A549 treated with AZD2906 at 1 μM for 4 hours (cell line): Measurements from ENCODE around the gene DGKQ. TPM values are rescaled to one million over a fixed set of nuclear protein-coding genes. Genes with fewer than 3 reads are reported as not detected.

Experiments used
- total RNA-seq: library from RNA; stranded (reverse); fragments of 200-300 nt; extraction: Qiagen RNA extraction; gene quantifications from 5 replicates; pipeline ENCODE4 v1.2.3, GENCODE V29; 2022

DGKQ gene, protein sequence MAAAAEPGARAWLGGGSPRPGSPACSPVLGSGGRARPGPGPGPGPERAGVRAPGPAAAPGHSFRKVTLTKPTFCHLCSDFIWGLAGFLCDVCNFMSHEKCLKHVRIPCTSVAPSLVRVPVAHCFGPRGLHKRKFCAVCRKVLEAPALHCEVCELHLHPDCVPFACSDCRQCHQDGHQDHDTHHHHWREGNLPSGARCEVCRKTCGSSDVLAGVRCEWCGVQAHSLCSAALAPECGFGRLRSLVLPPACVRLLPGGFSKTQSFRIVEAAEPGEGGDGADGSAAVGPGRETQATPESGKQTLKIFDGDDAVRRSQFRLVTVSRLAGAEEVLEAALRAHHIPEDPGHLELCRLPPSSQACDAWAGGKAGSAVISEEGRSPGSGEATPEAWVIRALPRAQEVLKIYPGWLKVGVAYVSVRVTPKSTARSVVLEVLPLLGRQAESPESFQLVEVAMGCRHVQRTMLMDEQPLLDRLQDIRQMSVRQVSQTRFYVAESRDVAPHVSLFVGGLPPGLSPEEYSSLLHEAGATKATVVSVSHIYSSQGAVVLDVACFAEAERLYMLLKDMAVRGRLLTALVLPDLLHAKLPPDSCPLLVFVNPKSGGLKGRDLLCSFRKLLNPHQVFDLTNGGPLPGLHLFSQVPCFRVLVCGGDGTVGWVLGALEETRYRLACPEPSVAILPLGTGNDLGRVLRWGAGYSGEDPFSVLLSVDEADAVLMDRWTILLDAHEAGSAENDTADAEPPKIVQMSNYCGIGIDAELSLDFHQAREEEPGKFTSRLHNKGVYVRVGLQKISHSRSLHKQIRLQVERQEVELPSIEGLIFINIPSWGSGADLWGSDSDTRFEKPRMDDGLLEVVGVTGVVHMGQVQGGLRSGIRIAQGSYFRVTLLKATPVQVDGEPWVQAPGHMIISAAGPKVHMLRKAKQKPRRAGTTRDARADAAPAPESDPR
- total RNA-seq, result 4.8 to 9.1 TPM (median 7.5 TPM) in 5 replicates

DNA sequence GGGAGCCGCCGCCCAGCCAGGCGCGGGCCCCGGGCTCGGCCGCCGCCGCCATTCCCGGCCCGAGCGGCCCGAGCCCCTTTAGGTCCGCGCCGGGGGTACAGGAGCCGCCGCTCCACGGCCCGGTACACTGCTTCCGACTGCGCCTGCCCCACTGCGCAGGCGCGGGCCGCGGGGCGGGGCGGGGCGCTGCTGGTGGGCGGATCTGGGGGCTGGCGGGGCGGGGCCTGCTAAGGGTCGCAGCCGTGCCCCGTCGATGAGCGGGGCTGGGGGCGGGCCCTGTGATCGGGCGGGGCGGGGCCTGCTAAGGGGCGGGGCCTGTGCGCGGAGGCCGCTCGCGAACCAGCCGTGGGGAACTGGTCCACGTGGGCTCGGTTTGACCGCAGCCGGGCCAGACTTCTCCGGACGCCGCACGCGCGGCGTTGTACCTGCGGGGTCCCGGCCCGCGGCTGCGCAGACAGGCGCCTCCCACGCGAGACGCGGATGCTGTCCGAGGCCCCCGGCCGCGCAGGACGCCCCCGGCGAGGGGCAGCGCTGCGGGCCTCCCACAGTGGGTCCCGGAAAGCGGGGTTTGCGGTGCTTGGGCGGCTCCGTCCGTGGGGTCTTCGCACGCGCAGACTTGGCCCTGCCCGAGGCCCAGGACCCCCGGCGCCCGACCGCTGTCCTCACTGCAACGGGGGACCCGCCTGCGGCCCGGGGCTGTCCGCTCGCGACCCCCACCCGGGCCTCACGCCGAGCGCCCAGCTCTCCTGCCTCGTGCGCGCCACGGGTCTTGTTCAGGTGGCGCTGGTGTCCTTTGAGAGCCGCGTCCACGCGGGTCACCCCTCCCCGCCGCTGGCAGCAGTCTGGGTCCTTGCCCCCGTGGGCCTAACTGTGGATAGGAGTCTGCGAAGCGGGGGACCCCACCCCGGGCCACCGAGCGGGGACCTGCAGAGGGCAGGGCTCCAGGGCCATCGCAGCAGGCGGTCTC, at the start of gene DGKQ:
TSS of gene DGKQ (minus strand) at position 139 of the 967 bp plus-strand sequence. CDS start at position 52, 87 bp downstream.

DNA sequence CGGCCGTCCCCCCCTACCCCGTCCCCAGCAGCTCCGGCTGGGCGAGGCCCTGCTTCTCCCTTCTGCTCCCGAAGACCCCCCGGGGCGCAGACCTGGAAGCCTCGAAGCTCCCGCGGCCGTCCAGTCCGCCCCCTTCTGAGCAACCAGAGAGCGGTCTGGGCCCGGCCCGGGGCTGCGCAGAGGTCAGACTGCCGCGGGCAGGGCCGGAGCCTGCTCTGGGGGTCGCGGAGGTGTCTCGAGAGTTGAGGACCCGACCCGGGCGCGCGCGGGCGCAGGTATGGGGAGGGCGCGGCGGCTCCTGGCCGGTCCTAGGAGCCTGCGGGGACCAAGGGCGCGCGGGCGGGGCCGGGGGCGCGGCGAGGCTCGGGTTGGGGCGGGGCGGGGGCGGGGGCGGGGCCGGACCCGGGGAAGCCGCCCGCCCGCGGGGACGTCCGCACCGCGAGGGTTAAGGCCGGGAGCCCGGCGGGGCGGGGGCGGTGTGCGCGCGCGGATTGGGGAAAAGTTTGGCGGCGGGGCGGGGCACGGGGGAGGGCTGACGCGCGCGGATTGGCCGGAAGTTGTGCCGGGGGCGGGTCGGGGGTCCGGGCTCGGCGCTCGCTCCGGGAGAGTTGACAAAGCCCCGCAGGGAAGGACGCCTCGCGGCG, 37.8 kb upstream of the DGKQ start, which contains the start of gene FGFRL1:
TSS of gene FGFRL1 (plus strand) at position 605 of the 644 bp plus-strand sequence. CDS start 860 bp downstream, outside the sequence.

DNA sequence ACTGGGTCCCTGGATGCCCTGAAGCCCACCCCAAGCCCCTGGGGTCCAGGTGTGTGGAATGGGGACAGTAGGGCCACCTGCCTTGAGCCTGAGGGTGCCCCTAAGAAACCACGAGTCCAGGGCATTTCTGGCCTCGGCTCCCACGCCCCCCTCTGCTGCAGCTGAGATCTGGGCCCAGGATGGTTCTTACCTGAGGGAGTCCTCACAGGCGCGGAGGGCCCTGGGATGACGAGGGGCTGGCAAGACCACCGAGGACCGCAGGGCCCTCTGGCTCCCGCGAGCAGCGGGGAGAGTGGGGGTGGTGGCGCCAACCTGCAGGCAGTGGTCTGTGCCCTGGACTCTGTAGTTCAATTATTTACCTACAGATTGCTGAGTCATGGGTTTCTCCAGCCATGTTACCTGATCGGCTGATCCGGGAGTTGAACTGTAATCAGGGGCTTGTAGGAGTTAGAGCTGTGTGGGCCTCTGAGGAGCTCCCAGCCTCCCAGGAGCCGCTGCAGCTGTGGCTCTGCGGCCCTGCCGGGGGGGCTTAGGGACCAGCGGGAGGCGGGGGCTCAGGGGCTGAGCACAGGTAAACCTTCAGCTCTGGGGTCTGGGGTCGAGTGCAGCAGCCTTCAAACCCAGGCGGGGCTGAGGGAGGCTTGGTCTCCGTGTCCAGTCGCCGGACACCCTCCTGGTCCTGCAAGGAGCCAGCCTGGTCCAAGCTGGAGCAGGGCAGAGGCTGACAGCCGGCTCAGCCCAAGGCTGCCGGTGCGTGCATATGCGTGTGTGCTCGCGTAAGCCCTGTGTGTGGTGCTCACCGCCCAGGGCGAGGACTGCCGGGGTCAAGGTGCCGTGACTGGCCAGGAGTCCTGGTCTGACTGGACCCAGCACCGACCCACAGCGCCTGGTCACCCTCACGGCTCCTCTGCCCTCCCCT, 20.0 kb upstream of the DGKQ start, which contains the start of gene SLC26A1:
TSS of gene SLC26A1 (minus strand) at position 294 of the 919 bp plus-strand sequence. CDS start 1,701 bp downstream, outside the sequence.

DNA sequence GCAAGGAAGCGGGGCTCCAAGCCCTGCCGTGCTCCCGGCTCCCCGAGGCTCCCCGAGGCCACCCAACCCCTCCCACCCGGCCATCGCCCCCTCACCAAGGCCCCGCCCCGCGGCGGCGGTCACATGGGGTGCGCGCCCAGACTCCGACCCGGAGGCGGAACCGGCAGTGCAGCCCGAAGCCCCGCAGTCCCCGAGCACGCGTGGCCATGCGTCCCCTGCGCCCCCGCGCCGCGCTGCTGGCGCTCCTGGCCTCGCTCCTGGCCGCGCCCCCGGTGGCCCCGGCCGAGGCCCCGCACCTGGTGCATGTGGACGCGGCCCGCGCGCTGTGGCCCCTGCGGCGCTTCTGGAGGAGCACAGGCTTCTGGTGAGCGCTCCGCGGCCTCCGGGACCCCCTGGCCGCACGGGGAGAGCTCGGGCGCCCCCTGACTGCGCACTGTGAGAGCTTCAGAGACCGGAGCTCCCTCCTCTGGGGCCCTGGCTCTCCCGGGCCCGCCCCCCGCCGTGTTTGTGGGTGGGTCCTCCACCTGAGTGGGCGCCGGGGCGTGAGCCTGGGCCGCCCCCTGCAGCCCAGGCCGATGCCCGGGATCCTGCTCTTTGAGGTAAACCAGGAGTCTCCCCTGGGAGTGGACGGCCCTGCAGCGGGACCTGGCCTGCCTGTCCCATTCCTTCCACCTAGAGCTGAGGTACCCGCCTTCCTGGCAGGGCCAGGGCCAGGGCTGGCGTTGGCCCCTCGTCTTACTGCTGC, 13.7 kb upstream of the DGKQ start, which contains the start of gene IDUA:
TSS of gene IDUA (plus strand) at position 166 of the 745 bp plus-strand sequence. CDS start at position 207, 41 bp downstream.

DNA sequence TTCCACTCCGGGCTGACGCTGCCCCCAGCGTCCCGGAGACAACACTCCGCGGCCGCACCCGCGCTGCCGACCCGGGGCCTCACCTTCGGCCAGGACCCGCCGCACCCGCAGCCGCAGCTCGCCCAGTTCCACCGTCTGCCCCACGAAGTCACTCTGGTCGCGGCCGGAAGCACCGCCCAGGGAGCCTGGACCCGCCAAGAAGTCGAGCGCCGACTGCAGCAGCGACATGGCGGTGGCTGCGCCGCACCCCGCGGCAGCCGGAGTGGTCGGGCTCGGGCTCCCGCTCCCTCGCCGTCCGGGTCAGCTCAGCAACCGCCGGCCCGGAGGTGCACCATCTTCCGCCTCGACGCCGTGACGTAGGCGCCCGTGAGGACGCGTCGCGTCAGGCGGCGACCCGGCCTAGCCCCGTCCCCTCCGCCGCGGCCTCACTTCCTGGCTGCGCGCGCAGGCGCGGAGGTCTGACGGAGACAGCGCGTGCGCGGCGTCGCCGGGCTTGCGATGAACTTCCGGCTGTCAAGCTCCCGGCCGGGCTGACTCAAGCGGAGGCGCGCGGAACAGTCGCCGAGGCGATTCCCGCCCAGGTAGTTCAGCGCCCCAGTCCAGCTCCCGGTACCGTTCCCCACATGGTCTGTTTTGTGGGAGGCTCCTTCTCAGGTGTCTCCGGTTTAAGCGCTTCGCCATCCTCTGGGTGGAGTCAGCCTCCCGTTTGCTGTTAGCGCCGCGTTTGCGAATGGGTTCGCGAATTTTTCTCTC, 41.2 kb downstream of the DGKQ start, which contains the start of the genes GAK and TMEM175:
TSS of gene GAK (minus strand) at position 357 of the 753 bp plus-strand sequence. CDS start at position 228, 129 bp downstream.
TSS of gene TMEM175 (plus strand) at position 501 of the 753 bp plus-strand sequence. CDS start 15,280 bp downstream, outside the sequence.

Other genes starting within 250 kb of the DGKQ start
- gene CPLX1, start 147.4 kb downstream of the DGKQ start, total RNA-seq, result 0.51 to 0.70 TPM (median 0.64 TPM) in 5 replicates
- gene GAK, start 41.3 kb downstream of the DGKQ start, total RNA-seq, result 36.4 to 50.5 TPM (median 46.9 TPM) in 5 replicates
- 8.9 to 12.1 TPM (median 10.4 TPM) in 5 replicates for gene TMEM175, start 41.1 kb downstream of the DGKQ start, total RNA-seq
- gene IDUA, start 13.5 kb upstream of the DGKQ start, total RNA-seq, result 4.9 to 12.9 TPM (median 11.8 TPM) in 5 replicates
- 0.20 to 0.74 TPM (median 0.26 TPM) in 5 replicates for gene SLC26A1, start 19.8 kb upstream of the DGKQ start, total RNA-seq
- gene FGFRL1, start 38.1 kb upstream of the DGKQ start, total RNA-seq, result 14.3 to 21.6 TPM (median 20.1 TPM) in 5 replicates
- 2.0 to 2.8 TPM (median 2.6 TPM) in 5 replicates for gene RNF212, start 140.0 kb upstream of the DGKQ start, total RNA-seq
- gene SPON2, start 199.0 kb upstream of the DGKQ start, total RNA-seq, result 0.38 to 0.91 TPM (median 0.43 TPM) in 5 replicates